ENCODE data around the gene PYCARD. TPM values are rescaled to one million over a fixed set of nuclear protein-coding genes. Genes with fewer than 3 reads are reported as not detected.
A peak's percentile ranks its signal among the peaks of the same experiment; 100 is the strongest.
"Not testable (repeated sequence)": the region's sequence is repeated elsewhere in the genome, so short reads cannot be mapped to it uniquely, and the experiment has no call there.

Gene PYCARD
- 15.1 and 15.3 TPM in 2 replicates for total RNA-seq

DNA sequence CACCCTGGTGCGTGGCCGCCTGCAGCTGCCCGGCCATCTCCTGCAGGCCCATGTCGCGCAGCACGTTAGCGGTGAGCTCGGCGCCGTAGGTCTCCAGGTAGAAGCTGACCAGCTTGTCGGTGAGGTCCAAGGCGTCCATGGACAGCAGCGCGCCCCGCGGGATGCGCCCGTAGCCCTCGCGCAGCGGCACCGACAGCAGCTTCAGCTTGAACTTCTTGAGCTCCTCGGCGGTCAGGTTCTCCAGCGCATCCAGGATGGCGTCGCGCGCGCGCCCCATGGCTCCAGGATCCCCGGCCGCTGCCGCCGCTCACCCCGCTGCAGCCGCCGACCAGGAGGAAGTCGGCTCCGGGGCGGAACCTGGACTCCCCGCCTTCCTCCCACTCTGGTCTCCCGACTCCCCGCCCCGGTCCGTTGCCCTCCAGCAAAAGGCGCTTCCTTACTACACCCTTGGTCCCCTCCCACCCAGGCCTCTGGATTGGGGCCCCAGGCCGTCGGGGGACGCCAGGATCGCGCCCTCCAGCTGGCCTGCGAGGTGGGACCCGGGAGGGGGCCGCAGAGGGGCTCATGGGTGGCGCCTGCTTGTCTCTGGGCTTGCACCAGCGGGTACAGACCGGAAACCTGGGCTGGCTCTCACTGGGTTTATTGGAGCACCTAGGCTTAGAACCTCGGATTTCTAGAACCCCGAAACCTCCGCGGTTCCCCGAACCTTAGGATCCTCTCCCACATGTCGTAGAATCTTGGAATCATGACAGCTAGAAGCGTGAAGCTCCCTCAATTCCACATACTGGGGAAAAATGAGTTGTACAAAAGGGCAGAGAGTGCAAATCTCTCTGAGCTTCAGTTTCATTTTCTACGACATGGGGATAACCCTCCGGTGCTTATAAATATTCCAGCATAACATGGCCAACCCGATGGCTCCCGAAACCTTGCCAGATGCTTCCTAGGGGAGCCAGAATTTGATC, at the start of gene PYCARD:
Gene PYCARD, minus strand, starts transcription at position 347 of the 962 bp plus-strand sequence. Its CDS starts 70 bp downstream, at position 277.
- Mint-ChIP-seq H3K27me3 (ENCODE audit: low read depth) (peaks cover 5% of the 10 kb centered on the region), H3K4me3 (ENCODE audit: low read depth) (peak within 1 kb of the TSS; percentile 82), H3K27ac (peak within 1 kb of the TSS; percentile 77), H3K36me3 (ENCODE audit: low read depth) (peaks cover 32% of the 10 kb centered on the region), H3K4me1 (ENCODE audit: low read depth) (peaks cover 46% of the 10 kb centered on the region), H3K9me3 (no peaks in the 10 kb centered on the region)
- peak; percentile 39 for DNase-seq (ENCODE audit: low spot score)
- intact Hi-C loops (cut with micrococcal nuclease) = loop anchor here (5.0 to 10.0 kb wide), 4 partner anchors 65 to 665 kb away; partner anchors contain the start of gene ITGAX

DNA sequence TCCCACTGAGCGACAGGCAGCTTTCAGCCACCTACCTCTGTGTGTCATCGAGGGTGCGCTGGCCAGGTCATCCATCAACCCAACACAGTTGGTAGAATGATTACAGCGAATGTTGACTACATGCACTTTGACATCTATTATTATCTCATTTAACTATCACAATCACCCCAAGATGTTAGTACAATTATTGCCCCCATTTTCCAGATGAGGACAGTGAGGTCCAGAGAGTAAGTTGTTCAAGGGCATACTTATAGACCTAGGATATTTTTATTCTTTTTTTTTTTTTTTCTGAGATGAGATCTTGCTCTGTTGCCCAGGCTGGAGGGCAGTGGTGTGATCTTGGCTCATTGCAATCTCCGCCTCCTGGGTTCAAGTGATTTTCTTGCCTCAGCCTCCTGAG, 48.9 kb upstream of the PYCARD start:
- peaks cover 2% of the 10 kb centered on the region for H3K27me3 Mint-ChIP-seq (ENCODE audit: low read depth)
- intact Hi-C loops (cut with micrococcal nuclease) = loop anchor here (5.0 kb wide), 1 partner anchor 101 kb away; no protein-coding TSS in a partner anchor
- no peak overlapping the region for H3K4me3 Mint-ChIP-seq (ENCODE audit: low read depth)
- DNase-seq (ENCODE audit: low spot score) = no peak
- peak overlapping the region; percentile 46 for H3K27ac Mint-ChIP-seq
- no peaks in the 10 kb centered on the region for H3K36me3 Mint-ChIP-seq (ENCODE audit: low read depth)
- peaks cover 42% of the 10 kb centered on the region for H3K4me1 Mint-ChIP-seq (ENCODE audit: low read depth)
- no peaks in the 10 kb centered on the region for H3K9me3 Mint-ChIP-seq

DNA sequence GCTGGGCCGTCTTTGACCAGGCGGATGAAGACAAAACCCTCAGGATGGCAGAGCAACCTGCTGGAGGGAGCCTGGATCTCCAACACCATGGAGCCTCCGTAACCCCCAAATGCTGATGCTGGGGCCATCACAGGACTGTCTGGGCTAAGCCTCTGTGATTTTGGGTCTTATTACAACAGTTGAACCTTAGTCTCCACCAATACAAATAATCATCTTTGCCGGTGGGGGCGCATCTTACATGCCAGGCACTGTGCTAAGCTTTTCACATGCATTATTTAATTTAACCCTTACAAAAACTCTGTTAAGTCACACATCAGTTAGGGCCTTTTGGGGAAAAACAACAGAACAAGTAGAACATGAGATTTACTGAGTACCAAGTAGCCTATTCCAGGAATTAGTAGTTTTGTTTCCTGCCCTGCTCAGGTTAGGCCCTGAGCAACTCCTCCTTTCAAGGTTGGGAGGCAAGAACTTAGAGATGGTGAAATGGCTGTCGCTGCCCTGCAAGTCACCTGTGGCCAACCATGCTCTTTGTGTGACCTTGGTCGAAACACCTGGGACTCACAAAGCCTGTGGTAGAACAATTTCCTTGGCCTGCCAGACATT, 48.3 kb upstream of the PYCARD start:
- Mint-ChIP-seq H3K36me3 (ENCODE audit: low read depth) (no peaks in the 10 kb centered on the region), H3K27ac (peak overlapping the region; percentile 46), H3K4me3 (ENCODE audit: low read depth) (no peak overlapping the region), H3K4me1 (ENCODE audit: low read depth) (peaks cover 42% of the 10 kb centered on the region), H3K27me3 (ENCODE audit: low read depth) (peaks cover 2% of the 10 kb centered on the region), H3K9me3 (no peaks in the 10 kb centered on the region)
- intact Hi-C loops (cut with micrococcal nuclease) = loop anchor here (5.0 kb wide), 1 partner anchor 101 kb away; no protein-coding TSS in a partner anchor
- DNase-seq (ENCODE audit: low spot score) = no peak

DNA sequence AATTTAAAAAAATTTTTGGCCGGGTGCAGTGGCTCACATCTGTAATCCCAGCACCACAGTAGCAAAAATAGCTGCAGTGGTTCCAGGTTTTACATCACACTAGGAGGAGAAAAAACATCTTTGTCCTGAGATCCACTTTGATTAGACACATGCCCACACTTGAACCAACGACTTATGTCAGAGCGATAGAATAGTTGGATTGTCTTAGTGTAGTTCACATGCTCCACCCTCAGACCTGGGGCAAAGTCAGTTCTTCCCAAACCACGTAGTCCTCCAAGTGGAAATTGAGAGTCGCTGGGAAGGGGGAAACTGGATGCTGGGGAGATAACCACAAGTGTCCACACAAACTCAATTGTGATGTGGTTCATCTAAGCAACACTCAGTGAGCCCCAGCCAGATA, 45.8 kb upstream of the PYCARD start:
- no peak for DNase-seq (ENCODE audit: low spot score)
- intact Hi-C loops (cut with micrococcal nuclease) = no loop called here
- no peak overlapping the region for H3K4me3 Mint-ChIP-seq (ENCODE audit: low read depth)
- no peaks in the 10 kb centered on the region for H3K36me3 Mint-ChIP-seq (ENCODE audit: low read depth)
- H3K9me3 Mint-ChIP-seq = no peaks in the 10 kb centered on the region
- peaks cover 29% of the 10 kb centered on the region for H3K4me1 Mint-ChIP-seq (ENCODE audit: low read depth)
- peaks cover 2% of the 10 kb centered on the region for H3K27me3 Mint-ChIP-seq (ENCODE audit: low read depth)
- no peak overlapping the region for H3K27ac Mint-ChIP-seq

DNA sequence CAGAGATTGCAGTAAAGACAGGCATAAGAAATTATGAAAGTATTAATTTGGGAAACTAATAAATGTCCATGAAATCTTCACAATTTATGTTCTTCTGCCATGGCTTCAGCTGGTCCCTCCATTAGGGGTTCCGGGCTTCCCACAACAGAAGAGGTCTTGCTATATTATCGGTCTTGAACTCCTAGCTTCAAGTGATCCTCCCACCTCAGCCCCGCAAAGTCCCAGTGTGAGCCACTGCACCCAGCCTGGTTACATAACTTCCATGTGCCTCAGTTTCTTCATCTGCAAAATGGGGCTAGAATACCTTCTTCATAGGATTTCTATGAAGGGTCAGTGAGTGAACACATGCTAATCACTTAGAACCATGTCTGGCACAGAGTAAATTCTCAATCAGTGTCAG, 43.7 kb upstream of the PYCARD start:
- no peak overlapping the region for H3K4me3 Mint-ChIP-seq (ENCODE audit: low read depth)
- H3K36me3 Mint-ChIP-seq (ENCODE audit: low read depth) = no peaks in the 10 kb centered on the region
- DNase-seq (ENCODE audit: low spot score) = no peak
- intact Hi-C loops (cut with micrococcal nuclease) = no loop called here
- no peaks in the 10 kb centered on the region for H3K9me3 Mint-ChIP-seq
- H3K4me1 Mint-ChIP-seq (ENCODE audit: low read depth) = peaks cover 14% of the 10 kb centered on the region
- peaks cover 2% of the 10 kb centered on the region for H3K27me3 Mint-ChIP-seq (ENCODE audit: low read depth)
- H3K27ac Mint-ChIP-seq = no peak overlapping the region

DNA sequence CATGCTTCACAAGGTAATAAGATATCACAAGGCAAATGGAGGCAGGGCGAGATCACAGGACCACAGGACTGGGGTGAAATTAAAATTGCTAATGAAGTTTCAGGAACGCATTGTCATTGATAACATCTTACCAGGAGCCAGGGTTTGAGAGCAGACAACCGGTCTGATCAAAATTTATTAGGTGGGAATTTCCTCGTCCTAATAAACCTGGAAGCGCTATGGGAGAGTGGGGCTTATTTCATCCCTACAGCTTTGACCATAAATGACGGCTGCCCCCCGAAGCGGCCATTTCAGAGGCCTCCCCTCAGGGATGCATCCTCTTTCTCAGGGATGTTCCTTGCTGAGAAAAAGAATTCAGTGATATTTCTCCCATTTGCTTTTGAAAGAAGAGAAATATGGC, 43.0 kb upstream of the PYCARD start:
- H3K36me3 Mint-ChIP-seq (ENCODE audit: low read depth); H3K4me3 Mint-ChIP-seq (ENCODE audit: low read depth); H3K27me3 Mint-ChIP-seq (ENCODE audit: low read depth); H3K4me1 Mint-ChIP-seq (ENCODE audit: low read depth); intact Hi-C loops (cut with micrococcal nuclease); H3K27ac Mint-ChIP-seq; DNase-seq (ENCODE audit: low spot score); H3K9me3 Mint-ChIP-seq: not testable (repeated sequence)

DNA sequence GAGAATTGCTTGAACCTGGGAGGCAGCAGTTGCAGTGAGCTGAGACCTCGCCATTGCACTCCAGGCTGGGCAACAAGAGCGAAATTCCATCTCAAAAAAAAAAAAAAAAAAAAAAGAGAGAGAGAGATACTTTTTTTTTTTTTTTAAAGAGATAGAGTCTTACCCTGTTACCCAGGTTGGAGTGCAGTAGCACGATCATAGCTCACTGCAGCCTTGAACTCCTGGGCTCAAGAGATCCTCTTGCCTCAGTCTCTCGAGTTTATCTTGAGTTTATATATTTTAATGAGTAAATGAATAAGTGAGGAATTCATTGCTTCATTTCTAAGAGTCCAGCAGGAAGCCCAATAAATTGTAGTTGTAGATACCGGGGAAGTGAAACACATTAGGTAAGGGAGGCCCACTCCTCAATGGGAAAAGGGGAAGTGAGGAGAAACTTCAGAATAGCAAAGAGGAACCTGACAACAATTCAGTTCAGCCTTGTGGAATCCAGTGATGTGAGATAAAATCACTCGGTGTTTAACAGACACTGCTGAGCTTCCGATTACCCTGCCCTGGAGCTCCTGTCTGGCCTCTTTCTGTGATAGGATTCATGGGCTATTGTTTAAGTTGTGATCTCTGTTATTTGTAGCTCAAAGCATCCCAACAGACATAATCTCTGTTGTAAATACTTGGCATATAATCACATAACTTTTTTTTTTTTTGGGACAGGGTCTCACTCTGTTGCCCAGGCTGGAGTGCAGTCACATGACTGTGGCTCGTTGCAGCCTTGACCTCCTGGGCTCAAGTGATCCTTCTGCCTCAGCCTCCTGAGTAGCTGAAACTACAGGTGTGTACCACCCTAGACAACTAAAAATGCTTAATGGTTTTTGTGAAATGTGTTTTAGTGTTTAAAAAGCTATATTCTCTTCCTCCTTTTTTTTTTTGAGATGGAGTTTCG, 41.4 kb upstream of the PYCARD start:
- H3K36me3 Mint-ChIP-seq (ENCODE audit: low read depth) = no peaks in the 10 kb centered on the region
- H3K9me3 Mint-ChIP-seq = no peaks in the 10 kb centered on the region
- H3K4me1 Mint-ChIP-seq (ENCODE audit: low read depth) = no peaks in the 10 kb centered on the region
- H3K27me3 Mint-ChIP-seq (ENCODE audit: low read depth) = peaks cover 2% of the 10 kb centered on the region
- intact Hi-C loops (cut with micrococcal nuclease) = no loop called here
- DNase-seq (ENCODE audit: low spot score) = no peak
- no peak overlapping the region for H3K4me3 Mint-ChIP-seq (ENCODE audit: low read depth)
- H3K27ac Mint-ChIP-seq = no peak overlapping the region

DNA sequence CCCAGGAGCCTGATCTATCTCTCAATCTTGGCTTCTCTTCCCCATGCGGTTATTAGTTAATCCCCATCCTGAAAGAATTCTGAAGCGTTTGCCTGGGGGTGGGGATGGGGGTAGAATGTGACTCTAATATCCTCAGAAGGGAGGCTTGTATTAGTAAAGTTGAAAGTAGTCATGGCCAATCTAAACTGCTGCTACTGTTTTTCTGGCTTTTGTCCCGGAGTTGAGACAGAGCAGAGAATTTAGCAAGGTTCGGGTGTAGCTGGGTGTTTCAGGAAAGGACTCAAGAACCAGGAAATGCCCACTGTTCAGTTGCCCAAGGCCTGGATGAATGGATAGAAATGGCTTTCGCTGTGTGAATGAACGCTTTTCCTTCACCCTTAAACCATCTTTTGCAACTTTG, 39.6 kb upstream of the PYCARD start:
- H3K4me3 Mint-ChIP-seq (ENCODE audit: low read depth) = no peak overlapping the region
- DNase-seq (ENCODE audit: low spot score) = no peak
- peaks cover 3% of the 10 kb centered on the region for H3K4me1 Mint-ChIP-seq (ENCODE audit: low read depth)
- no peaks in the 10 kb centered on the region for H3K36me3 Mint-ChIP-seq (ENCODE audit: low read depth)
- no peaks in the 10 kb centered on the region for H3K9me3 Mint-ChIP-seq
- no peak overlapping the region for H3K27ac Mint-ChIP-seq
- H3K27me3 Mint-ChIP-seq (ENCODE audit: low read depth) = peaks cover 1% of the 10 kb centered on the region
- intact Hi-C loops (cut with micrococcal nuclease) = no loop called here

DNA sequence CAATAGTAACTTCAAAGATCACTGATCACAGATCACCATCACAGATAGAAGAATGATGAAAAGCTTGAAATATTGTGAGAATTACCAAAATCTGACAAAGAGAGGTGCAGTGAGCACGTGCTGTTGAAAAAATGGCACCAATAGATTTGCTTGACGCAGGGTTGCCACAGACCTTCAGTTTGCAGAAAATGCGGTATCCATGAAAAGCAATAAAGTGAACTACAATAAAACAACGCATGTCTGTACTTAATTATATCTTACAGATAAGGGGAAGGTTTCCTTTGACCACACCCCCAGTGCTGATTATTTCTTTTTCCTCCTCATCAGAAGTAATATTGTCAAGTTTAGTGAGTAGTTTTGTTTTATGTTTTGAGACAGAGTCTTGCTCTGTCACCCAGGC, 35.5 kb upstream of the PYCARD start:
- Mint-ChIP-seq H3K9me3 (peaks cover 5% of the 10 kb centered on the region), H3K4me1 (ENCODE audit: low read depth) (peaks cover 6% of the 10 kb centered on the region), H3K36me3 (ENCODE audit: low read depth) (no peaks in the 10 kb centered on the region), H3K27ac (no peak overlapping the region), H3K27me3 (ENCODE audit: low read depth) (no peaks in the 10 kb centered on the region), H3K4me3 (ENCODE audit: low read depth) (no peak overlapping the region)
- DNase-seq (ENCODE audit: low spot score) = no peak
- intact Hi-C loops (cut with micrococcal nuclease) = no loop called here

DNA sequence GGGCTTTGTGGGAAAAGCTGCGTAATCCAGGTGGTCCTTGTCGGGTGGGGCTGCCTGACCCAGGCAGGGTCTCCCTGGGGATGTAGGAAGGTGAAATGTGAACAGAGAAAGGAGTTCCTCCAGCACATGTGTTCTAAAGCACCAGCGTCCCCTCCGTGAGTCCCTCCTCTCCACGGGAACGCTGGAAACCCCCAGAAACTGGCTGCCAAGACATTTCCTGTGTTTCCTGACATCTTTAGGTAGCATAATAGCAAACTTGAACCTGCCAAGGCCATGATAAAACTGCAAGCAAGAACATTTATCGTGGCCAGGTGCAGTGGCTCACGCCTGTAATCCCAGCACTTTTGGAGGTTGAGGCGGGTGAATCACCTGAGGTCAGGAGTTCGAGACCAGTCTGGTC, 26.9 kb upstream of the PYCARD start:
- H3K4me3 Mint-ChIP-seq (ENCODE audit: low read depth) = no peak overlapping the region
- intact Hi-C loops (cut with micrococcal nuclease) = no loop called here
- H3K36me3 Mint-ChIP-seq (ENCODE audit: low read depth) = no peaks in the 10 kb centered on the region
- peaks cover 3% of the 10 kb centered on the region for H3K4me1 Mint-ChIP-seq (ENCODE audit: low read depth)
- peaks cover 5% of the 10 kb centered on the region for H3K9me3 Mint-ChIP-seq
- H3K27me3 Mint-ChIP-seq (ENCODE audit: low read depth) = no peaks in the 10 kb centered on the region
- no peak overlapping the region for H3K27ac Mint-ChIP-seq
- DNase-seq (ENCODE audit: low spot score) = no peak

DNA sequence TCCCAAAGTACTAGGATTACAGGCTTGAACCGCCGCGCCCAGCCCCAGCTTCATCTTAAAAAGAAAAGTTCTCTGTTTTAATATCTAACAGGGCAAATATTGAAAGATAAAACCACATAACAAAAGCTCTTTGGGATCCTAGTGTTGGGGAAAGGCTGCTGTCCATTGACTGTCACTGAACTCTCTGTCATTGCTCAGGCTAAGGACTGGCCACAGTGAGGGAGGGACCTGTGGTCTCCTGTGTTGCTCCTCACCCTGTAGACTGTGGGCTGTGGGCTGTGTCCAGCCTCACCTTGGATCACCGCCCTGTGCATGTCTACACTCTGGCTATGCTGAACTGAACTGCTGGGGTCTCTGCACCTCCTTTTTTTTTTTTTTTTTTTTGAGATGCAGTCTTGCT, 25.6 kb upstream of the PYCARD start:
- H3K27me3 Mint-ChIP-seq (ENCODE audit: low read depth) = no peaks in the 10 kb centered on the region
- no peaks in the 10 kb centered on the region for H3K9me3 Mint-ChIP-seq
- no peaks in the 10 kb centered on the region for H3K36me3 Mint-ChIP-seq (ENCODE audit: low read depth)
- no peak overlapping the region for H3K27ac Mint-ChIP-seq
- H3K4me1 Mint-ChIP-seq (ENCODE audit: low read depth) = no peaks in the 10 kb centered on the region
- no peak overlapping the region for H3K4me3 Mint-ChIP-seq (ENCODE audit: low read depth)
- DNase-seq (ENCODE audit: low spot score) = no peak
- intact Hi-C loops (cut with micrococcal nuclease) = no loop called here

DNA sequence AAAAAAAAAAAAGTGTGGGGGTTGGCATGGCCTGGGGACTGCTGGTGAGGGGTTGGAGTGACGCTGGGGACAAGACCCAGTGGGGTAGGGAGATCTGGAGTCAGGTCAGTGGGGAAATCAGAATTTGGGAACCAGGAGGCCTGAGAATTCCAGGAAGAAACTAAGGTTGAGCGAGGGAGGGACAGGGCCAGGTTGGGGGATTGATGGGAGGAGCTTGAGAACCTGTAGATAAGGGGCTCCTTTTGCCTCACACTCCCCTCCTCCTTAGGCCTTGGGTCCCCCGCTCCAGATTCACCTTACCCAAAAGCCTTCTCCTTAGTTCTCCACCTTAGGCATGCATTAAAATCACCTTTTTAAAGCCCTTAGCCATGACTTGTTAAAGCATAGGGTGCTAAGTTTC, 22.6 kb upstream of the PYCARD start:
- Mint-ChIP-seq H3K27me3 (ENCODE audit: low read depth) (peaks cover 13% of the 10 kb centered on the region), H3K4me1 (ENCODE audit: low read depth) (no peaks in the 10 kb centered on the region), H3K4me3 (ENCODE audit: low read depth) (no peak overlapping the region), H3K9me3 (no peaks in the 10 kb centered on the region), H3K27ac (no peak overlapping the region), H3K36me3 (ENCODE audit: low read depth) (no peaks in the 10 kb centered on the region)
- DNase-seq (ENCODE audit: low spot score) = no peak
- intact Hi-C loops (cut with micrococcal nuclease) = no loop called here
